ENCODE measurements around the gene PABPC1L.

Gene PABPC1L

DNA sequence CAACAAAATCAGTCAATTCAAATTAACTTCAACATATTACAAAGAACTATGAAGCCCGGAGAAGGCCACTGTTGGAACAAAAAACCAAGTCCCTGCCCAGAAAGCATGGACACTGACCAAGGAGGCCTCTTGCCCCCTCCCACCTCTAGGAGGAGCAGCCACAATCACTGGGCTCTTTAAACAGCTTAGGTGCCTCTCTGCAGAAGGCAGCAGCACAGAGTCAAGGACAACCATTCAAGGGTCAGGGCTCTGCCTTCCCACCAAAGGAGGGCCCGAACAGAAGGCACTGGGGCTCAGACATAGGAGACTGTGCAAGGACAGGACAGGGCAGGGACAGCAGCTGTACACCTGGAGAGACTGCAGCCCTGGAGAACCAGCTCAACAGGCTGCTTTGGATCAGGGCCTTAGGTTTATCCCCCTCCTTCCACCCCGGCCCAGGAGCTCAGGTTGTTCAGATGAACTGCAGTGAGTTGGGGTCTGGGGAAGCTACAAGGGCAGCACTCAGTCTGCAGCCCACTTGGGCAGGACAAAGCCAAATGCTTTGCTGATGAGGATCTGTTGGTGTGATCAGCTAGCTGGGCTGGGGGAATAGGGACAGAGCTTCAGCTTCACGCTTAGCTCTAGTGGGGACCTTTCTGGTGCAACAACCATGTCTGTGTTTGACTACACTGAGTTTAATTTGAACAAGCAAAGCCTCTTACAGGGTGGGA, 32.6 kb downstream of the PABPC1L start:
- TF ChIP-seq, protein P1, sequence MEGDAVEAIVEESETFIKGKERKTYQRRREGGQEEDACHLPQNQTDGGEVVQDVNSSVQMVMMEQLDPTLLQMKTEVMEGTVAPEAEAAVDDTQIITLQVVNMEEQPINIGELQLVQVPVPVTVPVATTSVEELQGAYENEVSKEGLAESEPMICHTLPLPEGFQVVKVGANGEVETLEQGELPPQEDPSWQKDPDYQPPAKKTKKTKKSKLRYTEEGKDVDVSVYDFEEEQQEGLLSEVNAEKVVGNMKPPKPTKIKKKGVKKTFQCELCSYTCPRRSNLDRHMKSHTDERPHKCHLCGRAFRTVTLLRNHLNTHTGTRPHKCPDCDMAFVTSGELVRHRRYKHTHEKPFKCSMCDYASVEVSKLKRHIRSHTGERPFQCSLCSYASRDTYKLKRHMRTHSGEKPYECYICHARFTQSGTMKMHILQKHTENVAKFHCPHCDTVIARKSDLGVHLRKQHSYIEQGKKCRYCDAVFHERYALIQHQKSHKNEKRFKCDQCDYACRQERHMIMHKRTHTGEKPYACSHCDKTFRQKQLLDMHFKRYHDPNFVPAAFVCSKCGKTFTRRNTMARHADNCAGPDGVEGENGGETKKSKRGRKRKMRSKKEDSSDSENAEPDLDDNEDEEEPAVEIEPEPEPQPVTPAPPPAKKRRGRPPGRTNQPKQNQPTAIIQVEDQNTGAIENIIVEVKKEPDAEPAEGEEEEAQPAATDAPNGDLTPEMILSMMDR (IDR thresholded peaks at IDR 0.05; ENCODE audit: borderline replicate concordance, insufficient read depth, low read depth, low read length): no peak
- no peak overlapping the region for H3K4me3 ChIP-seq (ENCODE audit: low read depth, low read length)

DNA sequence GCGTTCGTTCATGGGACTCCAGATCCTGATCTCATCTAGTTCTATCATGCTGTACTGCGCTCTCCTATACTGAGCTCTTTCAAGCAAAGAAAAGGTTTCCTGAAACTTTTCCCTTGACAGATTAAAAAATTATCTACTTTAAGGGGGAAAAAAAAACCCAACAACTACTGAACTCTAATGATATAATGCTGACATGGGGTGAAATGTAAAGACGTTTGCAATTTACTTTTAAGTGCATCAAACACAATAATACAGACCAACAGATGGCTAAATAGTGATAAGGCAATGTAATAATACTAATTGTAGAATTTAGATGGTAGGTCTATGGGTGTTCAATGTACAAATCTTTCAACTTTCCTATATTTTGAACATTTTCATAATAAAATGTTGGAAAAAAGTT, 34.0 kb downstream of the PABPC1L start:
- H3K4me3 ChIP-seq (ENCODE audit: low read depth, low read length): no peak overlapping the region
- TF ChIP-seq, protein P1 (IDR thresholded peaks at IDR 0.05; ENCODE audit: borderline replicate concordance, insufficient read depth, low read depth, low read length): no peak

DNA sequence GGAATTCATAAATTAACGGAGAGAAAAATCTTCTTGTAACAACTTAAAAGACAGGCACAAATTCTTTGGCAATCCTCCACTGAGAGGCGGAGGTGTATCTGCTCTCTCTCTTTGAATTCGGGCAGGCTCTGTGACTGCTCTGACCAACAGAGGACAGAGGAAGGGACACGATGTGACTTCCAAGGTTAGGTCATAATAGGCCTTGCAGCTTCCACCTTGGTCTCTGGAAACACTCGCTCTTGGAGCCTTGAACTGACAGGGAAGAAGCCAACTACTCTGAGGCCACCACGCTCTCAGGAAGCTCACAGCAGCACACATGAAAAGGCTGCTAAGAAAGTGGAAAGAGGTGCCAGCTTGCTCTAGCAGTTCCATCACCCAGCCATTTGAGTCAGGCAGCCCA, 35.4 kb downstream of the PABPC1L start:
- TF ChIP-seq, protein P1 (IDR thresholded peaks at IDR 0.05; ENCODE audit: borderline replicate concordance, insufficient read depth, low read depth, low read length): no peak

DNA sequence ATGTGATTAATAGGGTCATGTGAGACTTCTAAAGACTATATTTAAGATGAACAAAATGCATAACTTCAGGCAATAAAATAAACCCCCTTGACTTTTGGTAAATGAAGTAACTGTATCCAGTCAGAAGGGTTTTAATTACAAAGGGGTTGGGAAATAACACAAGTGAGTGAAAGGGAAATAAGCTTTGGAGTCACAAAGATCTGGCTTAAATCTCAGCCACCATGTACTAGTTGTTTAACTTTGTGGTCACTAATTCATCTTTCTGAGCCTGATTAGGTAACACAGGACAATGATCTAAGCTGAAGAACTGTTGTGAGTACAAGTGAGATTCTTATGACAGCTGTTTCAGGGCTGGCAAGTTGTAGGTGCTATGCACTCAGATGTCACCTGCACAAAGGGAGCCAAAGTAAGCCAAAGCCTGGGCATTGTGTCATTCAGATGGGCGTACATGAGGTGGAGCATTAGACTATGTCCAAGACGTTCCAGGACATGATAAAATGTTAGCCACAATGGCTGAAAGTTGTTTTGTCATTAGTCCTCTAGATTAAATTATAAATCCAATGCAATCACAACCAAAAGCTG, 36.5 kb downstream of the PABPC1L start:
- TF ChIP-seq, protein P1 (IDR thresholded peaks at IDR 0.05; ENCODE audit: borderline replicate concordance, insufficient read depth, low read depth, low read length): no peak

More for the DNA sequence above, 35.4 kb downstream of the PABPC1L start:
- H3K4me3 ChIP-seq (ENCODE audit: low read depth, low read length): no peak overlapping the region

DNA sequence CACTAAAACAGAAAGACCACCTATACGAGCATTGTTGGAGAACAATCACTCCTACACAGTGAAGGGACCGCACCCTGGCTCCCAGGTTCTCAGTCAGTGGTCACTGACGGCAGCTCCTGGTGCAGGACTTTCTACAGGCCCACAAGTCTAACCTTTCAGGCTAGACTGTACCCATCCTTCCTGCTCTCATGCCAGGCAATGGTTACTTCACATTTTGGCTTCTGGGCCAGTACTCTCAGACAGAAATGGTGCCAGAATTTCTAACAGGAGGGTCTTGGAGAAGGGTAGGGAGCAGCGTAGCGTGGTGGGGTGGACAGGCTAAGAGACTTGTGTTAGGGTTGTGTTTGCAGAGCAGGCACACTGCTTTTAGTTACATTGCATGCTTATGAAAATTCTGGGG, 38.2 kb downstream of the PABPC1L start:
- TF ChIP-seq, protein P1 (IDR thresholded peaks at IDR 0.05; ENCODE audit: borderline replicate concordance, insufficient read depth, low read depth, low read length): no peak
- H3K4me3 ChIP-seq (ENCODE audit: low read depth, low read length): no peak overlapping the region

More for the DNA sequence above, 36.5 kb downstream of the PABPC1L start:
- H3K4me3 ChIP-seq (ENCODE audit: low read depth, low read length): no peak overlapping the region

DNA sequence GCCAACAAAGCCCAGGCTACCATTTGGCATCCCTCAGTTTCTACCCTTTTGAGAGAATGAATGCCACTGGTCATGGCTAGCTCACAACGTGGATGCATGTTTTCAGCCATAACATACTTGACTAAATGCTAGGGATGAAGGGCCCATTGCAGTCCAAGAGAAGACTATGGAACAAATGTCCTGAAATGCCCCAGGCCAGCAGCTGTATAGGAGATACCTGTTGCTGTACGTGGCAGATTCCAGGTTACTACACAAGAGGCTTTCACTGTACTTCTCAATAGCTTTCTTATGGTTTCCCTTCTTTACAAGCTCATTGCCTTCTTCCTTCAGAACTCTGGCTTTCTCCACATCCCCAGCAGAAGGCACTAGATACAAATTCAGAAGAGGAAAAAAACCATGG, 38.7 kb downstream of the PABPC1L start:
- H3K4me3 ChIP-seq (ENCODE audit: low read depth, low read length): no peak overlapping the region
- TF ChIP-seq, protein P1 (IDR thresholded peaks at IDR 0.05; ENCODE audit: borderline replicate concordance, insufficient read depth, low read depth, low read length): no peak

DNA sequence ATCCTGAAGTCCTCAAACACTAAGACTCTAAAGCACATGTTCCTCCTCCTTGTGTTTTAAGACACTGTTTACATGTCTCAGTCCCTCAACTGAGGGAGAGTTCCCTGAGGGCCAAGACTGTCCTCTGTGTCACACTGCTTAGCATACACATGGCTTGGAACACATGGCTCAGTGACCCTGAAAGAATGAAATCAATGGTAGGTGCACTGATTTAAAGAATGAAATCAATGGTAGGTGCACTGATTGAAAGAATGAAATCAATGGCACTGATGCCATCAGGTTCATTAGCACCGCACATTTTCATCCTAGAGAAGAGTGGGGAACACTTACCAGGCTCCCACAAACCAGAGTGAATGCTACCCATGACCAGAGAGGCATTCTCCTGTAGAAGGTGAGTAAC, 40.5 kb downstream of the PABPC1L start:
- TF ChIP-seq, protein P1 (IDR thresholded peaks at IDR 0.05; ENCODE audit: borderline replicate concordance, insufficient read depth, low read depth, low read length): no peak
- no peak overlapping the region for H3K4me3 ChIP-seq (ENCODE audit: low read depth, low read length)
